Endothelial cell of hepatic sinusoid (primary cell): ENCODE measurements around the gene IFITM10.

Source experiments
- in situ Hi-C: cut with HindIII; loops from 2 replicates; pipeline ENCODE4 v1.10.0; 2017; ENCODE audit warnings: low sequenced_read_pairs

IFITM10 gene

GRCh38 chr11:1727096-1727690, 23.2 kb downstream of the IFITM10 start:
- in situ Hi-C loops: no loop called here

GRCh38 chr11:1719781-1720180, 30.6 kb downstream of the IFITM10 start:
- in situ Hi-C loops: loop anchor here (25.0 kb wide), 1 partner anchor 93 kb away; no protein-coding TSS in a partner anchor

GRCh38 chr11:1718326-1718725, 32.1 kb downstream of the IFITM10 start:
- in situ Hi-C loops: loop anchor here (25.0 kb wide), 1 partner anchor 94 kb away; no protein-coding TSS in a partner anchor

GRCh38 chr11:1717745-1718144, 32.6 kb downstream of the IFITM10 start:
- in situ Hi-C loops: loop anchor here (25.0 kb wide), 1 partner anchor 95 kb away; no protein-coding TSS in a partner anchor

GRCh38 chr11:1714908-1715885, 35.2 kb downstream of the IFITM10 start:
- in situ Hi-C loops: loop anchor here (25.0 kb wide), 1 partner anchor 97 kb away; no protein-coding TSS in a partner anchor

GRCh38 chr11:1708716-1709115, 41.7 kb downstream of the IFITM10 start:
- in situ Hi-C loops: loop anchor here (25.0 kb wide), 1 partner anchor 104 kb away; no protein-coding TSS in a partner anchor

- in situ Hi-C loops: loop anchor here (25.0 kb wide), 1 partner anchor 105 kb away; no protein-coding TSS in a partner anchor
Observed at GRCh38 chr11:1707751-1708150, 42.6 kb downstream of the IFITM10 start.

- in situ Hi-C loops: loop anchor here (25.0 kb wide), 1 partner anchor 105 kb away; no protein-coding TSS in a partner anchor
Observed at GRCh38 chr11:1706634-1707400, 43.6 kb downstream of the IFITM10 start.

GRCh38 chr11:1705126-1706052, 45.0 kb downstream of the IFITM10 start:
- in situ Hi-C loops: loop anchor here (25.0 kb wide), 1 partner anchor 107 kb away; no protein-coding TSS in a partner anchor

- in situ Hi-C loops: loop anchor here (25.0 kb wide), 1 partner anchor 109 kb away; no protein-coding TSS in a partner anchor
Observed at GRCh38 chr11:1703146-1703545, 47.2 kb downstream of the IFITM10 start.

- in situ Hi-C loops: loop anchor here (25.0 kb wide), 1 partner anchor 110 kb away; no protein-coding TSS in a partner anchor
Observed at GRCh38 chr11:1702506-1702905, 47.9 kb downstream of the IFITM10 start.

- in situ Hi-C loops: loop anchor here (25.0 kb wide), 1 partner anchor 111 kb away; no protein-coding TSS in a partner anchor
Observed at GRCh38 chr11:1701091-1701807, 49.1 kb downstream of the IFITM10 start.

- in situ Hi-C loops: loop anchor here (25.0 kb wide), 1 partner anchor 113 kb away; no protein-coding TSS in a partner anchor
Observed at GRCh38 chr11:1699771-1700170, 50.6 kb downstream of the IFITM10 start.

GRCh38 chr11:1696608-1697570, 53.5 kb downstream of the IFITM10 start, which contains the start of gene KRTAP5-6:
KRTAP5-6 (plus strand) TSS chr11:1697195; CDS start chr11:1697246, 51 bp downstream.
- in situ Hi-C loops: no loop called here

GRCh38 chr11:1695548-1696108, 54.8 kb downstream of the IFITM10 start:
- in situ Hi-C loops: no loop called here

GRCh38 chr11:1694846-1695547, 55.4 kb downstream of the IFITM10 start:
- in situ Hi-C loops: no loop called here
